ENCODE measurements around the gene NRG4.
"Not testable (repeated sequence)": the region's sequence is repeated elsewhere in the genome, so short reads cannot be mapped to it uniquely, and the experiment has no call there.

NRG4 gene

GRCh38 chr15:75926931-75927330 is 85.3 kb downstream of the NRG4 start:
- DNase-seq (ENCODE audit: low read depth): no peak

DNA sequence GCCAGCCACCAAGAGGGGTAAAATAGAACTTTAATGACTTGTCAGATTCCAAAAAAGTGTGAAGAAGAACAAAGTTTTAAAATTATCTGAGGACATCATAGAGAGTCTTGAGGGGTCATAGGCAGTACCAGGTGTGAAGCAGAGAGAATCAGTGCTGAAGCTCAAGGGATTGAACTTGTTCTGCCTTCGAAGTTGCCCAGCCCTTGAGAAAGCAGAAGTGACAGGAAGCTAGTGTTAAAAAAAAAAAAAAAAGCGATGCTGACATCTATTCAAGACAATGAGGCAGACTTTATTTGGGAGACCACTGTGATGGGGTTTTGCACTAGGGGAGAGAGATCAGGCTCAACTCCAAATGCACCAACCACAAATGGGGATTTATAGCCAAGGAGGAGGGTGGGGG is 86.8 kb downstream of the NRG4 start:
- no peak for DNase-seq (ENCODE audit: low read depth)

DNA sequence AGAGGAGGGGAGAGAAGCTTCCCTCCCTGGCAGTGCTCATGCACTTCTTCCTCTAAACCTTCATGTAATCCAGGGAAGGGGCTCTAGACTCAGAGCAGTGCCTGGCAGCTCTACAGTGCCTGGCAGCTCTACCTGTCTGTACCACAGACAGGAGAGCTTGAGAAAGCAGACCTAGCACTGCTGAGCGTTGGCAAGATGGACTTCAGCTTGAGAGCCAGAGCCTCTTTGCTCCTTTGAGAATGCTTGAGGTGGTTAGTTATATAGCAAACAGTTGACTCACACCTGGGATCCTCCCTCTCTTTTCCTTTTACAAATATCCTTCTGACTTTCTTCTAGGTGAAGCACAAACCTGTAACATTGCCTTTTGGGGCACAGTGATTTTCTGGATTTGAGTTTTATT is 87.6 kb downstream of the NRG4 start:
- DNase-seq (ENCODE audit: low read depth): no peak

DNA sequence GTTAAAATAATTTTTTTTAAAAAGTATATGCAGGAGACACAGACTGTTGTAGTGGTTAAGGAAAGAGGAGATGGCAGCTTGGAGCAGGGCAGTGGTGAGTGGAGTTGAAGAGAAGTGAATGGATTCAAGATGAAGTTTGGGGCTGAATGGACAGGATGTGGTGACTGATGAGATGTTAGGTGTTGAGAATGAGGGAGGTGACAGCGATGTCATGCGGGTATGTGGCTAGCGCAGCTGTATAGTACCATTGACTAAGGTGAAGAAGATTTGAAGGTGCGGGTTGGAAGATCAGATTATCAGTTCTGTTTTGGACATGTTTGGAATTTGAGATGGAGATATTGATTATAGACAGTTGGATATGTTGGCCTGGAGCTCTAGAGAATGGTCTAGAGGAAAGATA is 88.5 kb downstream of the NRG4 start:
- DNase-seq (ENCODE audit: low read depth): no peak

DNA sequence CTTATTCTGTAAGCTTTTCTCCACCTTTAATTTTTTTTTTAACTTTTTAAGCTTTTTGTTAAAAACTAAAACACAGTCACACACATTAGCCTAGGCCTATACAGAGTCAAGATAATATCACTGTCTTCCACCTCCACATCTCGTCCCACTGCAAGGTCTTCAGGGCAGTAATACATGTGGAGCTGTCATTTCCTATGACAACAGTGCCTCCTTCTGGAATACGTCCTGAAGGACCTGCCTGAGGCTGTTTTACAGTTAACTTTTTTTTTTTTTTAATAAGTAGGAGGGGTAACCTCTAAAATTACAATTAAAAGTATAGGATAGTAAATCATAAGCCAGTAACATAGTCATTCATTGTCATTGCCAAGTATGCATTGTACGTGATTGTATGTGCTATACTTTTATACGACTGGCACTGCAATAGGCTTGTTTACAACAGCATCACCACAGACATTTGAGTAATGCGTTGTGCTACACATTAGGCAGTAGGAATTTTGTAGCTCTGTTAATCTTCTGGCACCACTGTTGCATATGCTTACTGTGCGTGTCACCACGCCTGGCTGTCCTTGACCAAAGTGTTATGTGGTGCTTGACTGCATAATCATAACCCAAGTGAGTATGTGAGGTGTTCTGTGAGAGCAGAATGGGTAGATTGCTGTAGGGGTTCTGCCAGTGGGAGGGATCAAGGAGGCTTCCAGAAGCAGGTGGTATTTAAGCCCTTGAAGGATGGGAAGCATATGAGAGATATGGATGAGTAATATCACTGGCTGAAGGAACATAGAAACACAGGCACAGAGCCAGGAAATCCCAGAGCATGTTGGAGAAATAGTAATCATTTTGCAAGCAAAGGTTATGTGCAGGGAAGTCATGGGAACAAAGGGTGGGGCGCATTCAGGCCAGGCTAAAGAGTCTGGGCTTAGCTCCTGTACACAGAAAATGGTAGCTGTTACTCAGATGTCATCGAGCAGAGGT is 90.2 kb downstream of the NRG4 start:
- DNase-seq (ENCODE audit: low read depth): no peak

- DNase-seq (ENCODE audit: low read depth): no peak
These were observed 92.1 kb downstream of the NRG4 start for GRCh38 chr15:75920079-75920478.

DNA sequence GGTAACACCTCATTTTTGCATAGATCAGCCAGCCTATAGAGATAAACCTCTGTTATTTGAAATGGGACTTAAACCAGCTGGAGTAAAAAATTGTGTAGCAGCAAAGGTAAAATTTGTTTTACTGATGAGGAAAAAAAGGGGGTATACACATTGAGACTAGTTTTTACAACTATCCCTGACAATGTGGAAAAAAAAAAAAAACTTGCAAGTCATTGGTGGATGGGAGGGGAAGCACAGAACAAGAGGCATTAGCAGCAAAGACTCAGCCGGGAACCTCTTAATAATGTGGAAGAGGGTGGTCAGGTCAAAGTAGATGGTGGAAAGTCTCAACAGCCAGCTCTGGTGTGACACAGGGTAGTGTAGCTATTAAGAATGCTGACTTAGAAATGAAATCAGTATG is 94.1 kb downstream of the NRG4 start:
- no peak for DNase-seq (ENCODE audit: low read depth)

- DNase-seq (ENCODE audit: low read depth): no peak
These were observed 95.2 kb downstream of the NRG4 start for GRCh38 chr15:75916978-75917377.

DNA sequence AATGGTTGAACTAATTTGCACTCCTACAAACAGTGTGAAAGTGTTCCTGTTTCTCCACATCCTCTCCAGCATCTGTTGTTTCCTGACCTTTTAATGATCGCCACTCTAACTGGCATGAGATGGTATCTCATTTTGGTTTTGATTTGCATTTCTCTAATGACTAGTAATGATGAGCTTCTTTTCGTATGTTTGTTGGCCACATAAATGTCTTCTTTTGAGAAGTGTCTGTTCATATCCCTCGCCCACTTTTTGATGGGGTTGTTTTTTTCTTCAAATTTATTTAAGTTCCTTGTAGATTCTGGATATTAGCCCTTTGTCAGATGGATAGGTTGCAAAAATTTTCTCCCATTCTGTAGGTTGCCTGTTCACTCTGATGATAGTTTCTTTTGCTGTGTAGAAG is 101.9 kb downstream of the NRG4 start:
- not testable (repeated sequence) for DNase-seq (ENCODE audit: low read depth)

GRCh38 chr15:75905231-75905630 is 107.0 kb downstream of the NRG4 start:
- no peak for DNase-seq (ENCODE audit: low read depth)

DNA sequence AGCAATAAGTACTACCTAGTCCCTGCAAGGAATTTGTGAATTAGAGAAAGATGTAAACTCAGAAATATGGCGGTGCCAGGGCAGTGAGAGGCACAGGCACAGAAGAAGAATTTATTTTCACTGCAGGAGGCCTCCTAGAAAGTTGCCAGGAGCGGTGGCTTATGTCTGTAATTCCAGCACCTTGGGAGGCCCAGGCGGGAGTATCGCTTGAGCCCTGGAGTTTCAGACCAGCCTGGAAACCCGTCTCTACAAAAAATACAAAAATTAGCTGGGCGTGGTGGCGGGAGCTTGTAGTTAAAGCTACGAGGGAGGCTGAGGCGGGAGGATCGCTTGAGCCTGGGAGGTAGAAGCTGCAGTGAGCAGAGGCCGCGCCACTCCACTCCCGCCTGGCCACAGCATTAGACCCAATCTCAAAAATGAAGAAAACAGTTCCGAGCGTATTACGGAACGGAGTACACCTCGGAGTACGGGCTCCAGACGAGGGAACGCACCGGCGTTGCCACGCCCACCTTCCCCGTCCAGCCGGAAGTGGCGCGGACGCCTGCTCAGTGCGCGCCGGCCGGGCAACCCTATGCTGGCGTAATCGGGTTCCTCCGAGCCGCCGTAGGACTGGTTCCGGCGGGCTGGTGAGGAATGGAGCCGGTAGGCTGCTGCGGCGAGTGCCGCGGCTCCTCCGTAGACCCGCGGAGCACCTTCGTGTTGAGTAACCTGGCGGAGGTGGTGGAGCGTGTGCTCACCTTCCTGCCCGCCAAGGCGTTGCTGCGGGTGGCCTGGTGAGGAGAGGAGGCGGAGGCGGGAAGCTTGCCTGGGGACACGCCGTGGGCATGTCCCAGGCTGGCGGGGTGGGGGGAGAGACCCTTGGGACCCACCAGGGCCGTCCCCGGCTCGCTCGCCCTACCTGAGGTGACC is 108.6 kb downstream of the NRG4 start, which contains the start of gene FBXO22:
Gene FBXO22, plus strand, starts transcription at position 548 of the 909 bp plus-strand sequence. Its CDS starts 86 bp downstream, at position 634.
- peak; percentile 91 for DNase-seq (ENCODE audit: low read depth)

GRCh38 chr15:75902129-75902557 is 110.1 kb downstream of the NRG4 start:
- no peak for DNase-seq (ENCODE audit: low read depth)

- no peak for DNase-seq (ENCODE audit: low read depth)
These were observed 111.6 kb downstream of the NRG4 start for GRCh38 chr15:75900577-75900976.

DNA sequence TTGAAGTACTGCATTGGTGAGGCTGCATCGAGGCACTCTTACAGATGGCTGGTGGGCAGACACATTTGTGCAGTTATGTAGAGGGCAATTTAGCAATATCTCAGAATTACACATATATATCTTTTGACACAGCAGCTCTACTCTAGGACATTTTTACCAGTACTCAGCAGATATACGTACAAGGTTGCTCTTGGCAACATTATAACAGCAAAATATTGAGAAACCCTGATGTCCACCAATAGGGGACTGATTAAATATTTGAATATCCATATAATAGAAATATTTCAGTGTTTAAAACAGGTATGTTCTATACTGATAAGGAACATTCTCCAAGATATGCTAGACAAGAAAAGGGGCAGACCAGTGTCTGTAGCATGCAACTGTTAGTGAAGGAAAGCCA is 116.5 kb downstream of the NRG4 start:
- DNase-seq (ENCODE audit: low read depth): no peak

DNA sequence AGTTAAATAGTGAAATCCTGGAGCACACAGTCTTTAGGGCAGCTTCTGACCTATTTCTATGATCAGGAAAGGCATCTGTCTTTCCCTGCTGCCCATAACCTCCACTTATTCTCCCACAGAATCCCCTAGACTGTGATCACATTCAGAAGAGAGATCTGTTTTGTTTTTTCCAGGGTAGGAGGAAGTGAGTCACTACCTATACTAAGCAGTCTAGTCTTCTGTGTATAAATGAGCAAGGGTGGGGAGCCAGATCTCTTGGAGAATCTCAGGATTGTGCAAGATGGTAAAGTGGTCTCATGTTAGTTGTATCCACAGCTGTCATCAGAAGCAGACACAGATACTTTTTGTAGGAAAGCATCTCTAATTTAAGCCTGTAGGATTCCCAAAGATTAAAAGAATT is 120.3 kb downstream of the NRG4 start:
- DNase-seq (ENCODE audit: low read depth): no peak

Measured in activated T-cell treated with anti-CD3 and anti-CD28 coated beads for 24 hours (primary cell).